Stimulated activated CD8-positive, alpha-beta memory T cell treated with anti-CD3 and anti-CD28 coated beads, Interleukin-7, amount 100 ng/mL, for 48 hours (primary cell): ENCODE measurements around the gene SESN1.

ENCODE experiments used
- DNase-seq, 2 donors: peaks; one replicate each; pipeline ENCODE4 v3.0.0-alpha.2; 2020; ENCODE audit warnings: low read depth in 1 of 2; ENCODE audit errors: extremely low read depth in 1 of 2

SESN1 gene

GRCh38 chr6:108966855-108967755 is 127.5 kb downstream of the SESN1 start:
- DNase-seq, result peak in 1 of 2 donors; percentile 20

GRCh38 chr6:108966251-108966650 is 128.4 kb downstream of the SESN1 start:
- DNase-seq, result no peak

GRCh38 chr6:108961985-108962384 is 132.7 kb downstream of the SESN1 start:
- no peak for DNase-seq

GRCh38 chr6:108961077-108961476 is 133.6 kb downstream of the SESN1 start:
- no peak for DNase-seq

- DNase-seq, result no peak
Measured at GRCh38 chr6:108960601-108961000, 134.0 kb downstream of the SESN1 start.

GRCh38 chr6:108959972-108960582 is 134.6 kb downstream of the SESN1 start:
- no peak for DNase-seq

- no peak for DNase-seq
Measured at GRCh38 chr6:108958900-108959770, 135.5 kb downstream of the SESN1 start.

- no peak for DNase-seq
Measured at GRCh38 chr6:108957221-108957620, 137.4 kb downstream of the SESN1 start.

GRCh38 chr6:108955329-108955949 is 139.2 kb downstream of the SESN1 start:
- DNase-seq, result no peak

- DNase-seq, result no peak
Measured at GRCh38 chr6:108953681-108954080, 141.0 kb downstream of the SESN1 start.

GRCh38 chr6:108952776-108953486 is 141.7 kb downstream of the SESN1 start:
- DNase-seq, result no peak

GRCh38 chr6:108951351-108951953 is 143.2 kb downstream of the SESN1 start:
- DNase-seq, result no peak

GRCh38 chr6:108948181-108948661 is 146.4 kb downstream of the SESN1 start:
- DNase-seq, result no peak

- no peak for DNase-seq
Measured at GRCh38 chr6:108947114-108947854, 147.4 kb downstream of the SESN1 start.

GRCh38 chr6:108946695-108947094 is 148.0 kb downstream of the SESN1 start:
- no peak for DNase-seq

- DNase-seq, result no peak
Measured at GRCh38 chr6:108945681-108946159, 148.9 kb downstream of the SESN1 start.

GRCh38 chr6:108944707-108945680 is 149.7 kb downstream of the SESN1 start:
- DNase-seq, result no peak

GRCh38 chr6:108944071-108944470 is 150.6 kb downstream of the SESN1 start:
- no peak for DNase-seq
